HG03520 (cell line): ENCODE measurements around the gene ARHGEF1.

ENCODE experiments used
- ATAC-seq: cut with Tn5 transposase; IDR thresholded peaks from one replicate; pipeline ENCODE4 v1.9.1; 2021; ENCODE audit warnings: mild to moderate bottlenecking, moderate library complexity; ENCODE audit not compliant: unreplicated experiment

Gene ARHGEF1

GRCh38 chr19:41917676-41918075 lies 34.7 kb downstream of the ARHGEF1 start:
- ATAC-seq: no peak

- ATAC-seq: no peak
Observed at GRCh38 chr19:41918095-41918494, 35.1 kb downstream of the ARHGEF1 start.

- no peak for ATAC-seq
Observed at GRCh38 chr19:41918653-41919244, 35.8 kb downstream of the ARHGEF1 start.

GRCh38 chr19:41919948-41920712 lies 37.1 kb downstream of the ARHGEF1 start:
- ATAC-seq: no peak

GRCh38 chr19:41920882-41921576 lies 38.0 kb downstream of the ARHGEF1 start:
- no peak for ATAC-seq

GRCh38 chr19:41921577-41922576 lies 38.9 kb downstream of the ARHGEF1 start:
- no peak for ATAC-seq

GRCh38 chr19:41922585-41922984 lies 39.6 kb downstream of the ARHGEF1 start:
- no peak for ATAC-seq

GRCh38 chr19:41923045-41923788 lies 40.2 kb downstream of the ARHGEF1 start:
- ATAC-seq: no peak

GRCh38 chr19:41924151-41925145 lies 41.5 kb downstream of the ARHGEF1 start:
- no peak for ATAC-seq

- no peak for ATAC-seq
Observed at GRCh38 chr19:41925208-41926003, 42.4 kb downstream of the ARHGEF1 start.

- ATAC-seq: no peak
Observed at GRCh38 chr19:41926028-41926762, 43.2 kb downstream of the ARHGEF1 start.

GRCh38 chr19:41926763-41927496 lies 43.9 kb downstream of the ARHGEF1 start:
- ATAC-seq: no peak

- no peak for ATAC-seq
Observed at GRCh38 chr19:41927497-41928192, 44.7 kb downstream of the ARHGEF1 start.

- ATAC-seq: no peak
Observed at GRCh38 chr19:41928221-41928683, 45.3 kb downstream of the ARHGEF1 start, which contains the start of gene ERFL. TSS of gene ERFL (minus strand) at chr19:41928449. CDS start at chr19:41912919, 15,530 bp downstream.

GRCh38 chr19:41928754-41929535 lies 46.0 kb downstream of the ARHGEF1 start:
- no peak for ATAC-seq
